GM19324 (cell line): ENCODE data around the gene VWA1.

ENCODE experiments used
- ATAC-seq: cut with Tn5 transposase; IDR thresholded peaks from one replicate; pipeline ENCODE4 v1.9.1; 2021; ENCODE audit warnings: mild to moderate bottlenecking, moderate library complexity; ENCODE audit not compliant: unreplicated experiment, low FRiP score

Gene VWA1

GRCh38 chr1:1435106-1435903 is at the start of gene VWA1:
VWA1 (plus strand) TSS chr1:1435690; CDS start chr1:1435749, 59 bp downstream.
- no peak for ATAC-seq

- no peak for ATAC-seq
These were observed 49.6 kb upstream of the VWA1 start for GRCh38 chr1:1385931-1386330.

GRCh38 chr1:1387098-1388077 is 48.1 kb upstream of the VWA1 start:
- ATAC-seq: no peak

GRCh38 chr1:1388078-1388472 is 47.4 kb upstream of the VWA1 start:
- ATAC-seq: no peak

GRCh38 chr1:1390675-1391074 is 44.8 kb upstream of the VWA1 start:
- ATAC-seq: no peak

GRCh38 chr1:1391225-1391624 is 44.3 kb upstream of the VWA1 start:
- ATAC-seq: no peak

- no peak for ATAC-seq
These were observed 42.5 kb upstream of the VWA1 start for GRCh38 chr1:1393014-1393413.

- ATAC-seq: no peak
These were observed 42.1 kb upstream of the VWA1 start for GRCh38 chr1:1393428-1393827.

GRCh38 chr1:1394116-1394515 is 41.4 kb upstream of the VWA1 start:
- ATAC-seq: no peak

GRCh38 chr1:1395166-1395565 is 40.3 kb upstream of the VWA1 start:
- no peak for ATAC-seq

- no peak for ATAC-seq
These were observed 37.5 kb upstream of the VWA1 start for GRCh38 chr1:1397839-1398523.

GRCh38 chr1:1398677-1399186 is 36.8 kb upstream of the VWA1 start:
- peak; percentile 28 for ATAC-seq

GRCh38 chr1:1399187-1399871 is 36.2 kb upstream of the VWA1 start, which contains the start of gene CCNL2:
CCNL2 (minus strand) TSS chr1:1399335; CDS start chr1:1399306, 29 bp downstream.
- ATAC-seq: peak; percentile 93

GRCh38 chr1:1399872-1400575 is 35.5 kb upstream of the VWA1 start:
- no peak for ATAC-seq

GRCh38 chr1:1400576-1401456 is 34.7 kb upstream of the VWA1 start:
- ATAC-seq: no peak

- ATAC-seq: no peak
These were observed 34.0 kb upstream of the VWA1 start for GRCh38 chr1:1401457-1402010.

GRCh38 chr1:1402072-1402900 is 33.2 kb upstream of the VWA1 start:
- ATAC-seq: no peak
